Measurements from ENCODE around the gene SPEF2.

SPEF2 gene

GRCh38 chr5:35850967-35851680 lies 233.5 kb downstream of the SPEF2 start (continued):
- TF ChIP-seq ZNF16 (tag by site-specific recombination; IDR thresholded peaks at IDR 0.05; ENCODE audit: low read depth) (no peak), ZNF645 (tag by site-specific recombination; IDR thresholded peaks at IDR 0.05) (no peak), ZNF76 (tag by site-specific recombination; IDR thresholded peaks at IDR 0.05; ENCODE audit: borderline replicate concordance, low read depth) (no peak), GLI2 (tag by site-specific recombination; IDR thresholded peaks at IDR 0.05; ENCODE audit: borderline replicate concordance, low read depth) (no peak), BCL11B (tag by site-specific recombination; IDR thresholded peaks at IDR 0.05; ENCODE audit: low read depth) (no peak), ZNF23 (tag by site-specific recombination; IDR thresholded peaks at IDR 0.05; ENCODE audit: borderline replicate concordance) (no peak)

- Histone ChIP-seq H3K4me1 (ENCODE audit: control insufficient read depth, insufficient read depth, low read length) (no peaks in the 10 kb centered on the region), H3K27ac (ENCODE audit: extremely low read depth, low read depth, low read length) (no peak overlapping the region), H3K9me3 (ENCODE audit: control insufficient read depth, insufficient read depth, low read depth, low read length) (no peaks in the 10 kb centered on the region), H3K36me3 (ENCODE audit: control insufficient read depth in 2 of 2, insufficient read depth in 1 of 2, low read length in 2 of 2) (no peaks in the 10 kb centered on the region), H3K4me3 (ENCODE audit: low read depth, low read length) (no peak overlapping the region)
- CTCF ChIA-PET = interaction anchor here (0.5 kb wide), 1 partner anchor 78 kb away, joined by 3 read pairs; no protein-coding TSS in a partner anchor
- TF ChIP-seq ZNF23 (tag by site-specific recombination; IDR thresholded peaks at IDR 0.05; ENCODE audit: borderline replicate concordance) (no peak), ZBTB1 (tag by site-specific recombination; IDR thresholded peaks at IDR 0.05) (no peak), ZNF488 (tag by site-specific recombination; IDR thresholded peaks at IDR 0.05) (no peak), ZSCAN16 (tag by site-specific recombination; IDR thresholded peaks at IDR 0.05) (no peak), HIC1 (tag by site-specific recombination; IDR thresholded peaks at IDR 0.05) (peak; percentile 55; the same call in 1 of the 2 replicates), ZNF768 (tag by site-specific recombination; IDR thresholded peaks at IDR 0.05) (no peak), ZNF518A (tag by site-specific recombination; conservative IDR thresholded peaks at IDR 0.05; ENCODE audit: low read depth) (no peak), ZBTB21 (tag by site-specific recombination; IDR thresholded peaks at IDR 0.05) (no peak), BCL11B (tag by site-specific recombination; IDR thresholded peaks at IDR 0.05; ENCODE audit: low read depth) (no peak)
- POLR2A ChIA-PET = no interaction called here
Observed at GRCh38 chr5:35852084-35852734, 234.5 kb downstream of the SPEF2 start.

All from HEK293 (cell line).